Measurements from ENCODE around the gene NPHP4. TPM values are rescaled to one million over a fixed set of nuclear protein-coding genes. Genes with fewer than 3 reads are reported as not detected.

NPHP4 gene
- total and polyA plus RNA-seq, 10 of the 15 experiments (the other 5 are each of a cell fraction or from before 2014, with no cell fraction given) = 0.16 to 10.5 (median 3.1) TPM

- Histone ChIP-seq H3K4me3 (no peak overlapping the region), H3K79me2 (ENCODE audit: control insufficient read depth, insufficient read depth, low read length) (peaks cover 52% of the 10 kb centered on the region), H3K27ac (ENCODE audit: control insufficient read depth, insufficient read depth) (no peak overlapping the region), H2AFZ (ENCODE audit: control insufficient read depth, low read depth, low read length) (no peak overlapping the region), H3K27me3 (replicated peaks in 1 of 2; ENCODE audit: control insufficient read depth in 2 of 2, insufficient read depth in 2 of 2, low read length in 1 of 2) (no peaks in the 10 kb centered on the region), H3K4me1 (ENCODE audit: control insufficient read depth, insufficient read depth, low read length) (peaks cover 11% of the 10 kb centered on the region), H3K9me3 (replicated peaks; ENCODE audit: control insufficient read depth, insufficient read depth, low read length) (no peaks in the 10 kb centered on the region), H4K20me1 (ENCODE audit: control insufficient read depth, insufficient read depth) (peaks cover 11% of the 10 kb centered on the region), H3K36me3 (ENCODE audit: control insufficient read depth in 2 of 2, insufficient read depth in 2 of 2, low read length in 1 of 2) (peaks cover 9 to 25% of the 10 kb centered on the region in 2 experiments), H3K4me2 (ENCODE audit: control insufficient read depth, insufficient read depth) (no peak overlapping the region), H3K9ac (ENCODE audit: control insufficient read depth, insufficient read depth, low read length) (no peak overlapping the region)
- no peak for FAIRE-seq
- intact Hi-C loops (cut with micrococcal nuclease; ENCODE audit: unreplicated experiment) = no loop called here
- DNase-seq (ENCODE audit: low read depth, low spot score) = no peak
- TF ChIP-seq NFXL1 (IDR thresholded peaks at IDR 0.05; ENCODE audit: borderline replicate concordance) (no peak), POLR2A (IDR thresholded peaks at IDR 0.05; ENCODE audit: low read depth, low read length) (no peak), MTA2 (IDR thresholded peaks at IDR 0.05; ENCODE audit: low read depth) (no peak)
- ATAC-seq = no peak
- ChIA-PET SMC1A (ENCODE audit: uncharacterized antibody, unreplicated experiment) (no interaction called here), RAD21 (ENCODE audit: unreplicated experiment) (interaction anchor here (1.9 kb wide), 1 partner anchor 41 kb away, joined by 6 read pairs; no protein-coding TSS in a partner anchor), POLR2A (no interaction called here), CTCF (interaction anchor here (0.6 to 1.2 kb wide), 3 partner anchors 10 to 41 kb away, joined by 3 to 6 read pairs (median 4); no protein-coding TSS in a partner anchor)
- in situ Hi-C loops (cut with MboI) = no loop called here
- 93% methylated on average over 10 of the region's 10 CpGs for WGBS (ENCODE audit: insufficient coverage, insufficient replicate concordance, low lambda C conversion rate, missing lambda C conversion rate)
- no TSS peak for BruUV-seq (replicated peaks)
Measured at GRCh38 chr1:6034750-6035096, 42.5 kb upstream of the NPHP4 start.

DNA sequence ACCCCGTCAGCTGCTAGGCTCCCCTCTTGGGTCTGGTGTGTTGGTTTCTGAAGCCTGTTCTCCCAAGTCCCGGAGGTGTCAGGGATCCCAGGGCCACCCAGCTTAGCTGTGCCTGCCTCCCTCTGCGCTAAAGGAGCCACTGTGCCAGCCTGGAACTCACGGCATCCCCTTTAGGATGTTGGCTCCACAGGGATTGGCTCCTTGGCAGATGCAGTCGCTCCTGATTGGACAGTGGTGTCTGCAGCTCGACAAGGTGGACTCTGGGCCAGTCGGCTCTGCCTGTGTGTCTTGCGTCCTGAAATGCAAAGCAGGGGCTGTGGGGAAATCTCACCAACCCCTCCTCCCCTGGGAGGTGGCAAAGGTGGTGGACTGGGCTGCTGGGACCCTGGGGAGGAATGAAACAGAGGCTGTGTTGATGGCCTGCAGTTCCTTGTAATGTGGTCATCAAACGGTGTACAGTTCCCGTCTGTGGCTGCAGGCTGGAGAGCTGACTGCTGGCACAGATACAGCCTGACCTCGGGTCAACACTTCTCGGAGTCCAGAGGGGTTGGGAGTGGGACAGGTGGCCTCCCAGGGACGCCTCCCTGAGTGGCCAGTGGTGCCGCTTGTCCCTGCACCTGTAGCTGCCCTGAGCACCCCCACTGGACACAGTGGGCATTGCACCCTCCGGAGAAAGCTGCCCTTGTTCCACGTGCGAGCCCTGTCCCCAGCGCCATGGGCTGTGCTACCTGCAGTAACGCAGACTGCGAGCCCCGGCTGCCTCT, 41.9 kb upstream of the NPHP4 start:
- DNase-seq (ENCODE audit: low read depth, low spot score) (no peak), FAIRE-seq (no peak), ATAC-seq (peak; percentile 57)
- in situ Hi-C loops (cut with MboI) = no loop called here
- ChIA-PET POLR2A (no interaction called here), CTCF (interaction anchor here (0.6 to 1.5 kb wide), 5 partner anchors 10 to 119 kb away, joined by 3 to 6 read pairs (median 4); no protein-coding TSS in a partner anchor), RAD21 (ENCODE audit: unreplicated experiment) (interaction anchor here (1.9 kb wide), 1 partner anchor 41 kb away, joined by 6 read pairs; no protein-coding TSS in a partner anchor), SMC1A (ENCODE audit: uncharacterized antibody, unreplicated experiment) (interaction anchor here (1.2 kb wide), 1 partner anchor 10 kb away, joined by 3 read pairs; no protein-coding TSS in a partner anchor)
- BruUV-seq (replicated peaks) = no TSS peak
- Histone ChIP-seq H3K4me2 (ENCODE audit: control insufficient read depth, insufficient read depth) (no peak overlapping the region), H2AFZ (ENCODE audit: control insufficient read depth, low read depth, low read length) (no peak overlapping the region), H3K27ac (ENCODE audit: control insufficient read depth, insufficient read depth) (no peak overlapping the region), H4K20me1 (ENCODE audit: control insufficient read depth, insufficient read depth) (peaks cover 11% of the 10 kb centered on the region), H3K79me2 (ENCODE audit: control insufficient read depth, insufficient read depth, low read length) (peaks cover 58% of the 10 kb centered on the region), H3K36me3 (ENCODE audit: control insufficient read depth in 2 of 2, insufficient read depth in 2 of 2, low read length in 1 of 2) (peaks cover 9 to 22% of the 10 kb centered on the region in 2 experiments), H3K9me3 (replicated peaks; ENCODE audit: control insufficient read depth, insufficient read depth, low read length) (no peaks in the 10 kb centered on the region), H3K4me1 (ENCODE audit: control insufficient read depth, insufficient read depth, low read length) (peaks cover 15% of the 10 kb centered on the region), H3K27me3 (replicated peaks in 1 of 2; ENCODE audit: control insufficient read depth in 2 of 2, insufficient read depth in 2 of 2, low read length in 1 of 2) (no peaks in the 10 kb centered on the region), H3K9ac (ENCODE audit: control insufficient read depth, insufficient read depth, low read length) (no peak overlapping the region), H3K4me3 (no peak overlapping the region)
- intact Hi-C loops (cut with micrococcal nuclease; ENCODE audit: unreplicated experiment) = no loop called here
- TF ChIP-seq RAD21 (IDR thresholded peaks at IDR 0.05; ENCODE audit: insufficient read depth, low read depth, low read length) = 0 out of 2 replicates have a peak, but pooled peaks have one; percentile 11
- TF ChIP-seq HSF1 (IDR thresholded peaks at IDR 0.05; ENCODE audit: low read depth, low read length) = no peak
- TF ChIP-seq, protein P1, sequence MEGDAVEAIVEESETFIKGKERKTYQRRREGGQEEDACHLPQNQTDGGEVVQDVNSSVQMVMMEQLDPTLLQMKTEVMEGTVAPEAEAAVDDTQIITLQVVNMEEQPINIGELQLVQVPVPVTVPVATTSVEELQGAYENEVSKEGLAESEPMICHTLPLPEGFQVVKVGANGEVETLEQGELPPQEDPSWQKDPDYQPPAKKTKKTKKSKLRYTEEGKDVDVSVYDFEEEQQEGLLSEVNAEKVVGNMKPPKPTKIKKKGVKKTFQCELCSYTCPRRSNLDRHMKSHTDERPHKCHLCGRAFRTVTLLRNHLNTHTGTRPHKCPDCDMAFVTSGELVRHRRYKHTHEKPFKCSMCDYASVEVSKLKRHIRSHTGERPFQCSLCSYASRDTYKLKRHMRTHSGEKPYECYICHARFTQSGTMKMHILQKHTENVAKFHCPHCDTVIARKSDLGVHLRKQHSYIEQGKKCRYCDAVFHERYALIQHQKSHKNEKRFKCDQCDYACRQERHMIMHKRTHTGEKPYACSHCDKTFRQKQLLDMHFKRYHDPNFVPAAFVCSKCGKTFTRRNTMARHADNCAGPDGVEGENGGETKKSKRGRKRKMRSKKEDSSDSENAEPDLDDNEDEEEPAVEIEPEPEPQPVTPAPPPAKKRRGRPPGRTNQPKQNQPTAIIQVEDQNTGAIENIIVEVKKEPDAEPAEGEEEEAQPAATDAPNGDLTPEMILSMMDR (IDR thresholded peaks at IDR 0.05 in 2 of 3, conservative IDR thresholded peaks at IDR 0.05 in 1 of 3; ENCODE audit: control insufficient read depth in 2 of 3, extremely low read depth in 1 of 3, insufficient read depth in 1 of 3, low read depth in 3 of 3, low read length in 3 of 3) = peak; percentile 24 to 66 (median 51)
- peak; percentile 74; the same call in 1 of the 2 replicates for TF ChIP-seq NFYB (IDR thresholded peaks at IDR 0.05; ENCODE audit: insufficient read depth, low read depth, low read length)
- no peak for TF ChIP-seq POLR2AphosphoS5 (IDR thresholded peaks at IDR 0.05; ENCODE audit: low read length)
- 78% methylated on average over 21 of the region's 21 CpGs for WGBS (ENCODE audit: insufficient coverage, insufficient replicate concordance, low lambda C conversion rate, missing lambda C conversion rate)

Data from GM12878 (cell line).